WERI-Rb-1 (cell line): ENCODE measurements around the gene MGAT1.

Experiments used
- DNase-seq: peaks from one replicate; pipeline ENCODE4 v3.0.0-alpha.2; 2020
- H3K27ac ChIP-seq: fragments of 250-450 bp; sonication (Bioruptor Pico); 2 replicates; pipeline ENCODE4 v1.5.1; 2020; ENCODE audit warnings: mild to moderate bottlenecking, moderate library complexity
- H3K27me3 ChIP-seq: fragments of 250-450 bp; sonication (Bioruptor Pico); 2 replicates; pipeline ENCODE4 v1.5.1; 2021; ENCODE audit warnings: mild to moderate bottlenecking, low read depth, moderate library complexity; ENCODE audit not compliant: insufficient read depth, severe bottlenecking
- H3K36me3 ChIP-seq: fragments of 250-450 bp; sonication (Bioruptor Pico); 2 replicates; pipeline ENCODE4 v1.5.1; 2020; ENCODE audit warnings: mild to moderate bottlenecking, moderate library complexity
- H3K4me3 ChIP-seq: 2 replicates; pipeline ENCODE4 v1.5.1; 2011; ENCODE audit warnings: low read depth, mild to moderate bottlenecking, control low read depth, low read length
- H3K9me3 ChIP-seq: fragments of 250-450 bp; sonication (Bioruptor Pico); 2 replicates; pipeline ENCODE4 v1.5.1; 2021; ENCODE audit warnings: mild to moderate bottlenecking, moderate library complexity; ENCODE audit not compliant: severe bottlenecking
- CTCF ChIP-seq: IDR thresholded peaks from 2 replicates; pipeline ENCODE4 v1.5.1; 2011; ENCODE audit warnings: low read depth, mild to moderate bottlenecking, control low read depth, inconsistent platforms, low read length

The MGAT1 gene

DNA sequence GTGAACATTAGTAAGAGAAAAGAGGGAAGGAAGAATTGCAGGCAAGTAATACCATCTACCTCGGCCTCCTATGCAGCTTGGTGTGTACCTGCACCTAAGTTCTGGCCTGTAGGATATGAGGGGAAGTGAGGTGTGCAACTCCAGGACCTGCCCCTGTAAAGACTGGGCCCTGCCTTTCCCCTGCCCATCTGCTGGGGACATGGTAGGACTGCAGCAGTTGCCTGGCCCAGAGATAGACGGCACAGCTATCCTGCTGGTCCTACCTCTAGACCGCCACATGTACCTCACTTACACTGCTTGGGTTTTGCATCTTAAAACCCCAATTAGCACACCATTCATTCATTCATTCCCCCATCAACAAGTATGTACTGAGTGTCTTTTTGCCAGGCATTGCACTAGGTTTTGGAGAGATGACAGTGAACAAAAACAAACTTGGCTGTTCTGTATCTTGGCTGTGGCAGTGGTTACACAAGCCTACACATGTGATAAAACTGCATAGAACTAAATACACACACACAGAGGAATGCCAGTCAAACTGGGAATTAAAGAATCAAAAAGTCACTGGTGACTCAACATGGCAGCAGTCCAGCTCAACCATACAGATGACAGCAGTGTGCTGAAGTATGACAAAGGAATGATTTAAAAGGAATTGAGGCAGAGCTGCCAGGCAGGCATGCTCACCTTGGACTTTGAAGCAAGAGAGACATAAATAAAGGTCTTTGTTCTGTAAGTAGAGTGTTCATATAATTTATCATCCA, 23.3 kb upstream of the MGAT1 start:
- Histone ChIP-seq H3K27me3 (no peaks in the 10 kb centered on the region), H3K4me3 (no peak overlapping the region), H3K9me3 (no peaks in the 10 kb centered on the region), H3K27ac (no peak overlapping the region), H3K36me3 (peaks cover 6% of the 10 kb centered on the region; the same call in 1 of the 2 replicates)
- TF ChIP-seq CTCF = no peak
- DNase-seq = no peak

DNA sequence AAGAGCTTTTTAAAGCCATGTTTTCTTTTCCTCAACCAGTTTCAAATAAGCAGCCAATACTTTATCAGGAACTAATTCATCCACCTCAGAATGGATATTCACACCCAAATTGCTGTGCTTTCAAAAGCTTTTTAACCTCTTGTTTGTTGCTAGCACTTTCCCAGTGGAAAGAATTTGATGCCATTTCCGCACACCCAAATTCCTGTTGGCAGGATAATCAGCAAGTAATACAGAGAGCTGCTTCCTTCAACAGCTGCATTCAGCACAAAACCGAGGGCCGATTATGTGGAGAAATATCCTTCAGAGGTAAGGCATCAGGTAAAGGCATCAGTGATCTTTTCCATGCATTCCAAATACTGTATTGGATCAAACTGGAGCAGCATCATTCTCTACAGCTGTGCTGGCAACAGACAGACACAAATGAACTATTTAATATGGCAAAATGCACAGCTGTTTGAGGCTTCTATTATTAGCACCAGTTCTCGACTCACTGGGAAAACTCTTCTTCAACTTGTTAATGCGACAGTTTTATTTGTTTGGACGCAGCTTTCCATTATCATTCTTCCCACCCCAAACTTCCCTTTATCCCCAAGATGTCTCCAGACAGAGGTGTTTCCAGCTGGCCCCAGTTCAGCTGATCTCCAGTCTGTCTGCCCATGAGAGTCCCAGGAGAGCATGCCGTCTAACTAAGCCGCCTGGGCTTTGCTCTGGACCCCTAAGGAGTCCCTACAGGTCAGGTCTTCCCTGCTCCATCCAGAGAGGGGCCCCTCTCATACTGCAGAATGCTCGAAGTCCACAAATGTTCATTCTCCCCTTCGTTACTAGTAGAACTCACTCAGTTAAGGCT, 22.2 kb upstream of the MGAT1 start:
- peaks cover 3% of the 10 kb centered on the region; the same call in 1 of the 2 replicates for H3K36me3 ChIP-seq
- no peak overlapping the region for H3K27ac ChIP-seq
- H3K27me3 ChIP-seq = no peaks in the 10 kb centered on the region
- no peaks in the 10 kb centered on the region for H3K9me3 ChIP-seq
- H3K4me3 ChIP-seq = no peak overlapping the region
- TF ChIP-seq CTCF = no peak
- no peak for DNase-seq

GRCh38 chr5:180823940-180824629, 21.5 kb upstream of the MGAT1 start:
- DNase-seq = no peak
- no peaks in the 10 kb centered on the region for H3K27me3 ChIP-seq
- H3K9me3 ChIP-seq = no peaks in the 10 kb centered on the region
- no peaks in the 10 kb centered on the region for H3K36me3 ChIP-seq
- TF ChIP-seq CTCF = no peak
- no peak overlapping the region for H3K27ac ChIP-seq
- H3K4me3 ChIP-seq = no peak overlapping the region

DNA sequence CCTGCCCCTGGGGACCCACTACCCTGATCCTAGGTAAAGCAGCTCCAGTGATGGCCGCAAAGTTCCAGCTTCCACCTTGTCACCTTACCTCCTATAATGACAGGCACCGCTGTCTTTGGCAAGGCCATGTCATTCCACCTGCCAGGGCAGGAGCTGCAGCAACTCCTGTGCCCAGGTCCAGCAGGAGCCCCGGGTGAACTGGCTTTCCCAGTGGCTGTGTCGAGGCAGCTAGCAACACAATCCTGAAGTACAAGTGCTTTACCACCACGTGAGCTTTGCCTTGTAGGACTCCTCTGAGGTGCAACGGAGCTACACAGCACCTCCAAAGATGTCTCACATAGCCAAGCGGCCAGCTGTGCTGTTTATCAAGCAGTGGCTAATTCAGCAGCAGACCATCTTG, 20.7 kb upstream of the MGAT1 start:
- DNase-seq = no peak
- no peak for TF ChIP-seq CTCF
- no peak overlapping the region for H3K27ac ChIP-seq
- H3K4me3 ChIP-seq = no peak overlapping the region
- no peaks in the 10 kb centered on the region for H3K36me3 ChIP-seq
- H3K27me3 ChIP-seq = no peaks in the 10 kb centered on the region
- no peaks in the 10 kb centered on the region for H3K9me3 ChIP-seq

DNA sequence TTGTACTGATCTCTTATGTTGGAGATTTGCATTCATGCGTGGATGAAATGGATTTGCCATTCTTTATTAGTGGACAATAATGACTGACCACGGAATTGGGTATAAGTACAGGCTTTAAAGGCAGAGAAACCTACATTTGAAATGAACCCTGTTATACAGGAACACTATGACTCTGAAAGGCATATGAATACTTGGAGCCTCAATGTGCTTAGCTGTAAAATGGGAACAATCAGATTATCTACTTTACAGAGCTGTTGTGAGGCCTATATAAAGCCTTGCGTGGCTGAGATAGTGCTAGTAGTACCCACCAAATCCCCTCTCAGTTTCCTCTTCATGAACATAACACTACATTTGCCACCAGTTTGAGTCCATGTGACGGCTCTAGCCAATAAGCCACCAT, 18.9 kb upstream of the MGAT1 start:
- TF ChIP-seq CTCF = no peak
- no peak overlapping the region for H3K27ac ChIP-seq
- no peak for DNase-seq

More for the DNA sequence above, 18.9 kb upstream of the MGAT1 start:
- no peaks in the 10 kb centered on the region for H3K27me3 ChIP-seq
- no peaks in the 10 kb centered on the region for H3K36me3 ChIP-seq
- no peaks in the 10 kb centered on the region for H3K9me3 ChIP-seq
- no peak overlapping the region for H3K4me3 ChIP-seq
